ENCODE data around the gene PMFBP1. TPM values are rescaled to one million over a fixed set of nuclear protein-coding genes. Genes with fewer than 3 reads are reported as not detected.

The PMFBP1 gene
- polyA plus RNA-seq, 2 donors: 0.46 to 0.88 TPM

- Histone ChIP-seq H3K27ac (ENCODE audit: low read depth in 2 of 2, low read length in 1 of 2) (no peak overlapping the region), H3K9me3 (ENCODE audit: control insufficient read depth in 2 of 2, insufficient read depth in 1 of 2, low read depth in 1 of 2, low read length in 1 of 2) (no peaks in the 10 kb centered on the region), H3K36me3 (ENCODE audit: control insufficient read depth in 2 of 2, insufficient read depth in 2 of 2, low read length in 1 of 2) (no peaks in the 10 kb centered on the region), H3K4me1 (ENCODE audit: control insufficient read depth in 2 of 2, insufficient read depth in 2 of 2, low read length in 1 of 2) (no peaks in the 10 kb centered on the region), H3K27me3 (ENCODE audit: control insufficient read depth in 1 of 2, insufficient read depth in 2 of 2, low read length in 2 of 2) (no peaks in the 10 kb centered on the region), H3K4me3 (ENCODE audit: low read depth in 1 of 2, low read length in 2 of 2) (no peak overlapping the region)
- whole genome bisulfite sequencing, 2 donors: 73% methylated on average over 9 of the region's 9 CpGs
These were observed 46.1 kb downstream of the PMFBP1 start for GRCh38 chr16:72125635-72126428.

GRCh38 chr16:72124761-72125634, 47.0 kb downstream of the PMFBP1 start:
- Histone ChIP-seq H3K36me3 (ENCODE audit: control insufficient read depth in 2 of 2, insufficient read depth in 2 of 2, low read length in 1 of 2) (no peaks in the 10 kb centered on the region), H3K27ac (ENCODE audit: low read depth in 2 of 2, low read length in 1 of 2) (no peak overlapping the region), H3K4me1 (ENCODE audit: control insufficient read depth in 2 of 2, insufficient read depth in 2 of 2, low read length in 1 of 2) (no peaks in the 10 kb centered on the region), H3K9me3 (ENCODE audit: control insufficient read depth in 2 of 2, insufficient read depth in 1 of 2, low read depth in 1 of 2, low read length in 1 of 2) (no peaks in the 10 kb centered on the region), H3K27me3 (ENCODE audit: control insufficient read depth in 1 of 2, insufficient read depth in 2 of 2, low read length in 2 of 2) (no peaks in the 10 kb centered on the region), H3K4me3 (ENCODE audit: low read depth in 1 of 2, low read length in 2 of 2) (no peak overlapping the region)
- WGBS, 2 donors: 37 to 39% methylated on average over 13 of the region's 13 CpGs

GRCh38 chr16:72124148-72124547, 47.8 kb downstream of the PMFBP1 start:
- Histone ChIP-seq H3K27ac (ENCODE audit: low read depth in 2 of 2, low read length in 1 of 2) (no peak overlapping the region), H3K27me3 (ENCODE audit: control insufficient read depth in 1 of 2, insufficient read depth in 2 of 2, low read length in 2 of 2) (no peaks in the 10 kb centered on the region), H3K9me3 (ENCODE audit: control insufficient read depth in 2 of 2, insufficient read depth in 1 of 2, low read depth in 1 of 2, low read length in 1 of 2) (no peaks in the 10 kb centered on the region), H3K4me1 (ENCODE audit: control insufficient read depth in 2 of 2, insufficient read depth in 2 of 2, low read length in 1 of 2) (no peaks in the 10 kb centered on the region), H3K4me3 (ENCODE audit: low read depth in 1 of 2, low read length in 2 of 2) (no peak overlapping the region), H3K36me3 (ENCODE audit: control insufficient read depth in 2 of 2, insufficient read depth in 2 of 2, low read length in 1 of 2) (no peaks in the 10 kb centered on the region)
- 81 to 93% methylated on average over 3 of the region's 3 CpGs for WGBS, 2 donors

- no peaks in the 10 kb centered on the region for H3K27me3 ChIP-seq (ENCODE audit: control insufficient read depth in 1 of 2, insufficient read depth in 2 of 2, low read length in 2 of 2)
- H3K9me3 ChIP-seq (ENCODE audit: control insufficient read depth in 2 of 2, insufficient read depth in 1 of 2, low read depth in 1 of 2, low read length in 1 of 2): no peaks in the 10 kb centered on the region
- H3K36me3 ChIP-seq (ENCODE audit: control insufficient read depth in 2 of 2, insufficient read depth in 2 of 2, low read length in 1 of 2): no peaks in the 10 kb centered on the region
- H3K4me3 ChIP-seq (ENCODE audit: low read depth in 1 of 2, low read length in 2 of 2): no peak overlapping the region
- H3K27ac ChIP-seq (ENCODE audit: low read depth in 2 of 2, low read length in 1 of 2): no peak overlapping the region
- H3K4me1 ChIP-seq (ENCODE audit: control insufficient read depth in 2 of 2, insufficient read depth in 2 of 2, low read length in 1 of 2): no peaks in the 10 kb centered on the region
- 78 to 79% methylated on average over 8 of the region's 8 CpGs for WGBS, 2 donors
These were observed 48.5 kb downstream of the PMFBP1 start for GRCh38 chr16:72123426-72123825.

- no peaks in the 10 kb centered on the region for H3K9me3 ChIP-seq (ENCODE audit: control insufficient read depth in 2 of 2, insufficient read depth in 1 of 2, low read depth in 1 of 2, low read length in 1 of 2)
- no peaks in the 10 kb centered on the region for H3K27me3 ChIP-seq (ENCODE audit: control insufficient read depth in 1 of 2, insufficient read depth in 2 of 2, low read length in 2 of 2)
- WGBS, 2 donors: 87 to 91% methylated on average over 11 of the region's 11 CpGs
- no peak overlapping the region for H3K27ac ChIP-seq (ENCODE audit: low read depth in 2 of 2, low read length in 1 of 2)
- no peaks in the 10 kb centered on the region for H3K4me1 ChIP-seq (ENCODE audit: control insufficient read depth in 2 of 2, insufficient read depth in 2 of 2, low read length in 1 of 2)
- no peak overlapping the region for H3K4me3 ChIP-seq (ENCODE audit: low read depth in 1 of 2, low read length in 2 of 2)
- no peaks in the 10 kb centered on the region for H3K36me3 ChIP-seq (ENCODE audit: control insufficient read depth in 2 of 2, insufficient read depth in 2 of 2, low read length in 1 of 2)
These were observed 49.0 kb downstream of the PMFBP1 start for GRCh38 chr16:72122916-72123315.

GRCh38 chr16:72122308-72122707, 49.6 kb downstream of the PMFBP1 start:
- Histone ChIP-seq H3K4me3 (ENCODE audit: low read depth in 1 of 2, low read length in 2 of 2) (no peak overlapping the region), H3K27ac (ENCODE audit: low read depth in 2 of 2, low read length in 1 of 2) (no peak overlapping the region), H3K27me3 (ENCODE audit: control insufficient read depth in 1 of 2, insufficient read depth in 2 of 2, low read length in 2 of 2) (no peaks in the 10 kb centered on the region), H3K9me3 (ENCODE audit: control insufficient read depth in 2 of 2, insufficient read depth in 1 of 2, low read depth in 1 of 2, low read length in 1 of 2) (no peaks in the 10 kb centered on the region), H3K36me3 (ENCODE audit: control insufficient read depth in 2 of 2, insufficient read depth in 2 of 2, low read length in 1 of 2) (no peaks in the 10 kb centered on the region), H3K4me1 (ENCODE audit: control insufficient read depth in 2 of 2, insufficient read depth in 2 of 2, low read length in 1 of 2) (no peaks in the 10 kb centered on the region)
- 92 to 100% methylated on average over 2 of the region's 2 CpGs for WGBS, 2 donors

DNA sequence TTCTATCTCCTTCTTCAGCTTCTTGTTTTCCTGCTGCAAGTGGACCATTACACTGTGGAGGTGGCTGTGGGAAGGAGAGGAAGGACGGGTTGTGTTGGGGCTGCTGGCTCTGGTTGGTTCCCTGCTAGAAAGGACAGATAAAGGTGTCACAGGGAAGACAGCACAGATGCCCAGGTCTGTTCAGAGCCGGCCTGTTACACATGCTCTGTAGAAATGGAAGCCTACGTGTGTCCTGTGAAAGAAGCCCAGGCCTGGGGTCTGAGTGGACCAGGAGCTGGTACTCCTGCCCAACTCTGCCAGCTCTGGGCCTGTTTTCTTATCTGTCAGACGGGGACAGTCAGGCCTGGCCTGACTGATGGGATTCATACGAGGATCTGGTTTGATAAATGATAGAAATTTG, 51.9 kb downstream of the PMFBP1 start:
- no peaks in the 10 kb centered on the region for H3K9me3 ChIP-seq (ENCODE audit: control insufficient read depth in 2 of 2, insufficient read depth in 1 of 2, low read depth in 1 of 2, low read length in 1 of 2)
- 84 to 89% methylated on average over 5 of the region's 5 CpGs for WGBS, 2 donors

DNA sequence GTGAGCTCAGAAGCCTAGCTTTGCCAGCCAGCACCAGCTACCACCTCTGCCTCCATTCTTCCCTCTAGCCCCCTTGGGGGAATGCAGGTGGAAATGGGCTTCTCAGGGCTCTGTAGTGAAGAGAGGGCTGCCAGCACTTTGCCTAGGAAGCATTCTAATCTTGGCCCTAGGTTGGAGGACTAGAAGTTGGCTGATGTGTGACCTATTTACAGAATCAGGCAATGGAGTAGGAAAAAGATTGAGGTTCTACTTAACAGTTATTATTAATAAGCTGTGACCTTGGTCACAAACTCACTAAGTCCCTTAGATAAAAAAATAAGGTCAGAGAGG, 58.4 kb downstream of the PMFBP1 start:
- Histone ChIP-seq H3K4me1 (ENCODE audit: control insufficient read depth in 2 of 2, insufficient read depth in 2 of 2, low read length in 1 of 2) (no peaks in the 10 kb centered on the region), H3K27me3 (ENCODE audit: control insufficient read depth in 1 of 2, insufficient read depth in 2 of 2, low read length in 2 of 2) (no peaks in the 10 kb centered on the region), H3K4me3 (ENCODE audit: low read depth in 1 of 2, low read length in 2 of 2) (no peak overlapping the region), H3K36me3 (ENCODE audit: control insufficient read depth in 2 of 2, insufficient read depth in 2 of 2, low read length in 1 of 2) (peaks cover 22 to 37% of the 10 kb centered on the region in 2 donors), H3K9me3 (ENCODE audit: control insufficient read depth in 2 of 2, insufficient read depth in 1 of 2, low read depth in 1 of 2, low read length in 1 of 2) (no peaks in the 10 kb centered on the region), H3K27ac (ENCODE audit: low read depth in 2 of 2, low read length in 1 of 2) (no peak overlapping the region)

More for the DNA sequence above, 51.9 kb downstream of the PMFBP1 start:
- no peaks in the 10 kb centered on the region for H3K4me1 ChIP-seq (ENCODE audit: control insufficient read depth in 2 of 2, insufficient read depth in 2 of 2, low read length in 1 of 2)
- H3K36me3 ChIP-seq (ENCODE audit: control insufficient read depth in 2 of 2, insufficient read depth in 2 of 2, low read length in 1 of 2): no peaks in the 10 kb centered on the region
- H3K27me3 ChIP-seq (ENCODE audit: control insufficient read depth in 1 of 2, insufficient read depth in 2 of 2, low read length in 2 of 2): no peaks in the 10 kb centered on the region
- no peak overlapping the region for H3K4me3 ChIP-seq (ENCODE audit: low read depth in 1 of 2, low read length in 2 of 2)
- H3K27ac ChIP-seq (ENCODE audit: low read depth in 2 of 2, low read length in 1 of 2): no peak overlapping the region

DNA sequence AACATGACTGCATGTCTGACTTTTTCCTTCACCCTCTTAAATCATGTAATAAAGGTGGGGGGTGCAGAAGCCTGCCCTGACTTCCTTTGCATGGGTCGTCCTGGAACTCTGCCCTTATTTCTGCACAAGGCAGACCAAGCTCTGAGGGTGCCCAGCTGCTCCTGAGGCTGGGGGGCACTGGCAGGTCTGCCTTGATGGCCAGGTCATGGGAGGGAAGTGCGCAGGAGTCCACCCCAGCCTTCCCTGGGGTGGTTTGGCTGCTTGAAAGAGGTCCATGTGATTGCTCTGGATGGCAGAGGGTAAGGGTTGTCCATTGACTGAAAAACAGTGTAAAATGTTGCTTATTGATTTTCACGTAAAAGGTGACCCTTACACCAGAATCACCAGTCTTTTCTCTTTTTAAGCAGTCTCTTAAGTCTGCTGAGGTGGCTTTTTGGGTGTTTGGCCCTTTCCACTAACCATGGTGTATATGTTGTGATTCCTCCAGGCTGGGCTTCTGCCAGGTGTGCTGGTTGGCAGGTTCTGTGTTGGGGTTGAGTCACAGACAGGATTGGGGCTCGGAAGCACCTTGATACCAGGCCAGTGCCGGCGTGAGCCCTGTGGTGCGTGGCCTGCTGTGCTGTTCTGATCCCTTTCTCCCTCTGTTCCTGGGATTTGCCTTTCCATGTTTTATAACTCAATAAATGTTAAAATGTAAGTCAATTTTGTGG, 58.9 kb downstream of the PMFBP1 start:
- no peaks in the 10 kb centered on the region for H3K4me1 ChIP-seq (ENCODE audit: control insufficient read depth in 2 of 2, insufficient read depth in 2 of 2, low read length in 1 of 2)
- no peak overlapping the region for H3K4me3 ChIP-seq (ENCODE audit: low read depth in 1 of 2, low read length in 2 of 2)
- no peaks in the 10 kb centered on the region for H3K9me3 ChIP-seq (ENCODE audit: control insufficient read depth in 2 of 2, insufficient read depth in 1 of 2, low read depth in 1 of 2, low read length in 1 of 2)
- H3K36me3 ChIP-seq (ENCODE audit: control insufficient read depth in 2 of 2, insufficient read depth in 2 of 2, low read length in 1 of 2): peaks cover 24 to 42% of the 10 kb centered on the region in 2 donors
- H3K27ac ChIP-seq (ENCODE audit: low read depth in 2 of 2, low read length in 1 of 2): no peak overlapping the region
- WGBS, 2 donors: 75 to 79% methylated on average over 7 of the region's 7 CpGs
- H3K27me3 ChIP-seq (ENCODE audit: control insufficient read depth in 1 of 2, insufficient read depth in 2 of 2, low read length in 2 of 2): no peaks in the 10 kb centered on the region
